ENCODE results near the gene SPG21. TPM values are rescaled to one million over a fixed set of nuclear protein-coding genes. Genes with fewer than 3 reads are reported as not detected.

SPG21 gene
- total and polyA plus RNA-seq, 2 of the 13 experiments (the other 11 are each of a cell fraction or from before 2014, with no cell fraction given) = 36.7 to 42.4 TPM

- TF ChIP-seq FOXA1 (IDR thresholded peaks at IDR 0.05) (no peak), FOXA1 (CRISPR knock-in tag; IDR thresholded peaks at IDR 0.05) (peak; percentile 72), AGO2 (optimal IDR thresholded peaks at IDR 0.05; ENCODE audit: low read depth, low read length) (no peak), MAFK (conservative IDR thresholded peaks at IDR 0.05 in 1 of 2, IDR thresholded peaks at IDR 0.05 in 1 of 2; ENCODE audit: low read length in 2 of 2) (no peak), ZNF660 (CRISPR knock-in tag; IDR thresholded peaks at IDR 0.05; ENCODE audit: borderline replicate concordance, low read depth) (no peak), NFE2L2 (IDR thresholded peaks at IDR 0.05; ENCODE audit: low read length) (no peak), TCF7L2 (IDR thresholded peaks at IDR 0.05; ENCODE audit: low read depth, low read length) (no peak), MED13 (CRISPR knock-in tag; IDR thresholded peaks at IDR 0.05) (no peak), PHB2 (IDR thresholded peaks at IDR 0.05; ENCODE audit: partially characterized antibody) (no peak), IRF9 (CRISPR knock-in tag; IDR thresholded peaks at IDR 0.05; ENCODE audit: borderline replicate concordance) (no peak), LRRFIP1 (CRISPR knock-in tag; conservative IDR thresholded peaks at IDR 0.05) (no peak), ZNF614 (CRISPR knock-in tag; IDR thresholded peaks at IDR 0.05; ENCODE audit: borderline replicate concordance) (no peak; the same call in none of the 2 replicates), IKZF1 (IDR thresholded peaks at IDR 0.05) (no peak), ATF4 (CRISPR knock-in tag; IDR thresholded peaks at IDR 0.05) (0 out of 4 replicates have a peak, but pooled peaks of 1 of the 2 experiments have one; percentile 3), ZNF225 (CRISPR knock-in tag; IDR thresholded peaks at IDR 0.05) (0 out of 2 replicates have a peak, but pooled peaks have one; percentile 57), ZNF598 (CRISPR knock-in tag; IDR thresholded peaks at IDR 0.05; ENCODE audit: borderline replicate concordance) (no peak; the same call in 1 of the 2 replicates), ASH2L (IDR thresholded peaks at IDR 0.05; ENCODE audit: insufficient read length, low read depth, low read length) (no peak), EP300 (IDR thresholded peaks at IDR 0.05; ENCODE audit: low read depth in 2 of 2, low read length in 2 of 2) (0 out of 4 replicates have a peak, but pooled peaks of 1 of the 2 experiments have one; percentile 15), EP300 (CRISPR knock-in tag; IDR thresholded peaks at IDR 0.05; ENCODE audit: borderline replicate concordance) (no peak; the same call in 1 of the 2 replicates), GTF3A (CRISPR knock-in tag; conservative IDR thresholded peaks at IDR 0.05) (no peak), RNF2 (conservative IDR thresholded peaks at IDR 0.05; ENCODE audit: low read depth) (no peak), MATR3 (CRISPR knock-in tag; IDR thresholded peaks at IDR 0.05) (no peak), ERF (CRISPR knock-in tag; IDR thresholded peaks at IDR 0.05) (peak; percentile 89; the same call in 1 of the 2 replicates), ZNF333 (CRISPR knock-in tag; IDR thresholded peaks at IDR 0.05; ENCODE audit: borderline replicate concordance) (no peak), ZBTB42 (CRISPR knock-in tag; IDR thresholded peaks at IDR 0.05) (no peak), ZNF550 (CRISPR knock-in tag; IDR thresholded peaks at IDR 0.05; ENCODE audit: borderline replicate concordance) (no peak), ZNF430 (CRISPR knock-in tag; IDR thresholded peaks at IDR 0.05) (0 out of 2 replicates have a peak, but pooled peaks have one; percentile 1), SALL2 (CRISPR knock-in tag; IDR thresholded peaks at IDR 0.05) (0 out of 2 replicates have a peak, but pooled peaks have one; percentile 35)
Observed at GRCh38 chr15:65032801-65033537, 43.3 kb upstream of the SPG21 start (continued).
